NCI-H146 (cell line): Measurements from ENCODE around the gene ARHGEF11.

ENCODE experiments used
- DNase-seq: peaks from one replicate; lab custom pipeline; 2025; lab: John Stamatoyannopoulos, UW

Gene ARHGEF11

DNA sequence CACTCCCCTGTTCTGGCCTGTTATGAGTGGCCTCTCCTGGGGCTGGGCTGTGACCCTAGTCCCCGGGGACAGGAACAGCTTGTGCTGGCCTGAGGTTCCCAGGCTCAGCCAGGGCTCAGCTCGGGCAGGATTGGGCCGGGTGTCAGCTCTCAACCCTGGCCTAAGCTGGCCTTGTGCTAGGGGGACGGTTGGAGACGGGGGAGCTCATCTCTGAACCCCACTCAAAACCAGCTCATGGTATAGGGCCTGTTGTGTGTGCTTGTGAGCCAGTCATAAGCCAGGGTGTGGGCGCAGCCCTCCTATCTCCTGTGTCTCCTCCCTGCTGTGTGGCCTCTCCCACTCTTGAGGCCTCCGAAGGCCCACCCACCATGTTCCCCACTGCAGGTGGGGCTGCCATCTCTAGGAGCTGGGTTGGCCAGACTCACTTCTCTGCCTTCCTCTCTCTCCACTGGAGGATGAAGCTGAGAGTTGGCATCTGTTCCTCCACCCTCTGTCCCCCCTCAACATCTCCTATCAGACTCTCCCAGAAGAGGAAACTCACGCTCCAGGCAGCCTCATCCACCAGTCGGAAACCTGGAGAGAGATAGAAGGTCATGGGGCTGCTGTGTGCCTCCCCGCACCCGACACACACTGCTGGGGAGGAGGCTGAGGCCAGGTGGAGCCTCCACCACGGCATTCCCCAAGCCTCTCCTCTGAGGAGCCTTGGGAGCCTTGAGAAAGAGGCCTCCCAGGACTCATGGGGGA, 150.7 kb downstream of the ARHGEF11 start:
- no peak for DNase-seq

DNA sequence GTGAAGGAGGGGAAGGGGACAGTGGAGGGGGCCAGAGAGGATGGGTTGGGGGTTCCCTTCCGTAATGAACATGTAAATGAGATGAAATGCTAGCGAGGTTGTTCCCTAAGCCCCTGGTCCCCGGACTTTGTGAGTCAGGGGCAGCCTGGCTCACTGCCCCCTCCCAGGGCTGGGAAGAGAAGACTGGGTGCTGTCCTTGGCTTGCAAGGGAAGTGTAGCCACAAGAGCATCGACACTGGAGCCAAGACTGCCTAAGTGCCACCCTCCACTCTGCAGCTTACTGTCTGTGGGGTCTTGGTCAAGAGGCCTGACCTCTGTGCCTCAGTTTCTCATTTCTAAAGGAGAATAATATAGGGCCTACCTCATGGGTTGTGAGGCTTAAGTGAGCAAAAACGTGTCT, 151.5 kb downstream of the ARHGEF11 start:
- no peak for DNase-seq

DNA sequence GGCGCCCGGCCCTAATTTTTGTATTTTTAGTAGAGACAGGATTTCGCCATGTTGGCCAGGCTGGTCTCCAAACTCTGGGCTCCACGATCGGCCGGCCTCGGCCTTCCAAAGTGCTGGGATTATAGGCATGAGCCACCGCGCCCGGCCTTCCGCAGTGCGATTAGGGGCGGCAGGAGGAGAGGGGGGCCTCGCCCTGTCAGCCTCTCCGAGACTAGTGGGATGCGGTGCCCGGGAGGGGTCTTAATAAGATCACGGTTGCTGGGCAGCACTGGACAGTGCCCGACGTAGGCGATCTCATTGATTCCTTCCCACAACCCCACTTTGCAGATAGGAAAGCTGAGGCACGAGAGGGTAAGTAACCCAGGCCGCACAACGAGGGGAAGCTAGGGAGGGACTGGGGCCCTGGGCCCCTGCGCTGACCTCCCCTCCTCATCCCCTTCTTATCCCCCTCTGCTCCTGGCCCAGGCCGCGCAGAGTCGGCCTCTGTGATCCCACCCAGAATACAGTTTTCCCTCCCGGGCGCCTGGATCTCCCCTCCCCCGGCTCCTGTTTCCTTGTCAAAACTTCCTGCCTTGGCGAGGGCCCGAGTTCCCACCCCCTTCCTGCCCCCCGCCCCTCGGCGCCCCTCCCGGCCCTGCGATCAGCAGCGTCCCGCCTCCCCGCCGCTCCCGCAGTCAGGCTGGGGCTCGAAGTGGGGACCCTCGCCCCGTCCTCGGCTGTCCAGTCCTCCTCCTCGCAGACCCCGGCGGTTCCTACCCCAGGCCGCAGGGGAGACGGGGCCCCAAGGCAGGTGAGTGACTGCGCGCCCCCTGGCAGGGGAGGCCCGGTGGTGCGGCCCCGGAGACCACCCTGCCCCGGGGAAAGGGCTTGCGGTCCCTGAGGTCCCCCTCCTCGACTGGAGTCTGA, 152.2 kb downstream of the ARHGEF11 start, which contains the start of gene PEAR1:
Gene PEAR1, plus strand, starts transcription at position 671 of the 906 bp plus-strand sequence. CDS start 10,209 bp downstream, outside the sequence.
- DNase-seq: no peak

DNA sequence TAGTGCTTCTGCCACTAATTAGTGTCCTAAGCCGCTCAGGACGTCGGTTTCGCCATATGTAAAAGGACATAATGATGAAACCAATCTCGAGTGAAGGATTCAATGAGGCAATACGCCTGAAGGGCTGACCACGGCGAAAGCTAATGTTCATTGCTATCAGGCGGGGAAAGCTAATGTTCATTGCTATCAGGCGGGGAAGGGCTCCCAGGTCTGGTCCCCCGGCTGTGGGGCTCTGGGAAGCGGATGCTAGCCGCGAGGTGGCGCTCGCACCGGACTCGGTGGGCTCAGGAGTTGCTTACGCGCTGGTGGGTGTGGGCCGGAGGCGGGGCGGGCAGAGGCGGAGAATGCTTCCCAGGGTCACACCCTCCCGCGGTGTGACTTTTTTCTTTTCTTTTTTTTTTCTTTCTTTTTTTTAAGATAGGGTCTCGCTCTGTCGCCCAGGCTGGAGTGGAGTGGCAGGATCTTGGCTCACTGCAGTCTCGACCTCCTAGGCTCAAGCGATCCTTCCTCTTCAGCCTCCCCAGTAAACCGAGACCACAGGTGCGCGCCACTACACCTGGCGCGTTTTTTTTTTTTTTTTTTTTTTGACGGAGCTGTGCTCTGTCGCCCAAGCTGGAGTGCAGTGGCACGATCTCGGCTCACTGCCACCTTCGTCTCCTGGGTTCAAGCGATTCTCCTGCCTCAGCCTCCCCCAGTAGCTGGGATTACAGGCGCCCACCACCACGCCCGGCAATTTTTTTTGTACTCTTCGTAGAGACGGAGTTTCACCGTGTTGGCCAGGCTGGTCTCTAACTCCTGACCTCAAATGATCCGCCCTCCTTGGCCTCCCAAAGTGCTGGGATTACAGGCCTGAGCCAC, 153.1 kb downstream of the ARHGEF11 start:
- peak; percentile 83 for DNase-seq

DNA sequence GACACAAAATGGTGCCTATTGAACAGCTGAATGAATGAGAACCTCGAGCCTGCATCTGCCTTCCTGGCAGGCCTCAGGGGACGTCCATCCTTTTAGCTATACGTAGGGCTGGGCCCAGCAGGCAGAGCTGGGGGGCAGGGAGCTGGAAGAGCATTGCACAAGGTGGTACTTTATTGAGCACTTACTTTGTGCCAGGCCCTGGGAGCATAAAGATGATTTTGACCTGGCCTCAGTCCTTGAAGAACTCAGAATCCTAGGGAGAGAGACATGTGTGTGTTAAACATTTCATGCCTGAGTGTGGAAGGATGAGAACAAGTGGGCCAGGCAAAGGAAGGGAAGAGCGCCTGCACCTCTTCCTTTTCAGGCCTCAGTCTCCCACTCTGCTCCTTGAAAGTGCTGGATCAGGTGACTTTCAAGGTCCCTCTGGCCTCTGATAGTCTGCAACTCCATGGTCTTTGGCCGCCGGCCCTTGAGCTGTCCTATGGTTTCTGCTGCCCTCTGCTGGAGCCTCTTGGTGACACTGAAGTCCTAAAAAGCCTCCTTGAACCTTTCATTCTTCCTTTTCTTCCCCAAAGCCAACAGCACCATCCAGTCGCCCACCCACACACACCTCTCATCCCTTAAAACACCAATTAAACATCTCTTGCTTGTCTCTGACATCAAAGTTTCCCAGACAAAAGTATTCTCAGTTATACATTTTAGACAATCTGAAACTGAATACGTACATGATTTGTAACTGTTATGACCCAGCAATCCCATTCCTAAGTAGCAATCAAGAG, 155.6 kb downstream of the ARHGEF11 start:
- peak; percentile 78 for DNase-seq

DNA sequence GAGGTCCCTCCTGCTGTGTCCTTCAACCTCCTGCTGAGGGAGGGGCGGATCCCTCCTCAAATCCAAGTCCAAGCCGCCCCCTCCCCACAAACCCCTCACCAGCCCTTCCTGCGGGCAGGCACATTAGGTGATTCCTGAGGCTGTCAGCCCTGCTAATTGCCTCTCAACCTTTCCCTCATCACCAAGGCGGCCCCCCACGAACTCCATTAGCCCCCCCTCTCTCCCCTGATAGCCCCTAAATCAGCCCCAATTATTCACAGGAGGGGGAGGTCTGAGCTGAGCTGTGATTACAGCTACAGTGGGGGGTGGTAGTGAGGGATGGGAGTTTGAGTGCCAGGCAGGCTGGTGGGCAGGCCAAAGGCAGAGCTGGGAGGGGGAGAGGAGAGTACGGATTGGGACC, 157.8 kb downstream of the ARHGEF11 start:
- DNase-seq: no peak

DNA sequence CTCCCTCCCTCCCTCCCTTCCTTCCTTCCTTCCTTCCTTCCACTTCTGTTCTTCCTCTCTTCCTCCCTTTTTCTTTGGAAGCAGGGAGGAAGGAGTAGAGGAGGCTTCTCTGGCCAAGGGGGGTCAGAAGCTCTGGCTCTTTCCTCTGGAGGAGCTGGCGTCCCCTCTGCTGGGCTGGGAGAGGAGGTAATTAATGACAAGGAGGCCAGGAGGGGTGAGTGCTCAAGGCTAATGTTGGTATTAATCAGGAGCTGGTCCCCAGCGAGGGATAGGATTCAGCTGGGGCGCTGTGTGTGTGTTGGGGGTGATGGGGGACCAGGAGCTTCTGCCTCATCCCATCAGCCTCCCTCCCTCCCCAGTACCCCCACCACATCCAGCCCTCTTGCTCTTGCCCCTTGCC, 158.2 kb downstream of the ARHGEF11 start:
- DNase-seq: no peak

DNA sequence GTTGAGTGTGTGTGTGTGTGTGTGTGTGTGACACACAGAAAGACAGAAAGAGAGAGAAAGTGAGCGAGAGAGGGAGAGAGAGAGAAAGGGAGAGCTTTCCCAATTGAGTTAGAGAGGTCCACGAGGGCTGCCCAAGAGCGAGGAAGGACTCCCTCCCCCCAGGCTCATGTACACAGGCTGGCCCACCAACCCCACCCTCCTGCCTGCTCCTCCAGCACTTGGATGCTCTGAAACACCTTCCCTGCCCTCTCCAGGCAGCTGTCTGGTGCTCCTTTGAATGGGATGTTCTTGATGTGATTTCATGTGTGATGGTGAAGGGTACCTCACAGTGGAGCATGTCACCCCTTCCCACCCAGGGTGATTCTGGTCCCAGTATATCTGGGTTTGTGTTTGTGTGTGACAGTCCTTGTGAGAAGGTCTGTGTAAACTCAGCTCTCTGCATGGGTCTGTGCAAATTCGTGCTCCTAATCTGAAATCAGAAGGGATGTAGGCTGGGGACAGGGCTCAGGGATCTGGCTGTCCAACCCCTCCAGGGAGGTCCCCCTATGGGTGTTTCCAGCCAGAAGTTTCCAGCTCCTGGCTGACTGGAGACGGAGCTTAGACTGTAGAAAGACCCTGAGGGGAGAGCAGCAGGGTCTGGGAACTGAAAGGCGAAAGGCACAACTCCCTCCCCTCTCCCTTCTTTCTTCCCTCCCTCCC, 158.8 kb downstream of the ARHGEF11 start:
- no peak for DNase-seq

DNA sequence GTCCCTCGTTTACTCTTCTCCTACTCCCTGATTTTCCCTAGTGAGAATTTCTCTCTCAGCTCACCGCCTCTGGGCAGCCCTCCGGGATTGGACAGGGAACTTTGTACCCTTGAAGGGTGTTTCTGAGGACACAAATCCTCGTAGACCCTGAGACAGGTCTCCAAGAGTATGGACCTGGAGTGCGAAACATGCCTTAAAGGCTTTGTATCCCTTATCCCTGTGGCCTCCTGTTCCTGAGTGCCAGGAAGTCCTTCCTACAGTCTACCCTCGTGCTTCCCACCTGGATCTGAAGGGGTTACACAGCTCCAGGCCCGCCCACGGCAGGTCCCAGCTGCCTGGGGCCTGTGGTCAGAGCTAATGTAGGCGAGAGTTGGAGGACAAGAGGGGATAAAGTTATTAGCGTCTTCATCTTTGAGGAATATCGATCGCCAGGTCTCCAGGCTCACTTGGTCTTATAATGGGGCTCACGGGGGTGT, 159.6 kb downstream of the ARHGEF11 start:
- no peak for DNase-seq

DNA sequence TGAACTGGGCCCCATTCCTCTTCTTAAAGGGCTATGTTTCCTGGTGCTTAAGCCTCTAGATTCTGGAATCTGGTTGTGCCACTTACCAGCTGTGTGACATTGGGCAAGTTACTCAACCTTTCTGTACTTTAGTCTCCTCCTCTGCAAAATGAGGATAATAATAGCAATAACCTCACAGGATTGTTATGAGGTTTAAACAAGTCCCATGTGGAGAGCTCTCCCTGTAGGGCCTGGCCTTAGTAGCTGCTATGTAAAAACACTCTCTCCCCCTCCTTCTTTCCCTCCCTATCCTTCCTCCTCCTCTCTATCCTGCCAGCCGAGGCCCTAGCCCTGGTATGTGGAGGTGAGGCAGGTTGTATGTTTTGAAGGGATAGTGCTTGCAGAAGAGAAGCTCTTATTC, 160.2 kb downstream of the ARHGEF11 start:
- no peak for DNase-seq
